GM10266 (cell line): ENCODE data around the gene ABLIM2.
A peak's percentile ranks its signal among the peaks of the same experiment; 100 is the strongest.
"Not testable (repeated sequence)": the region's sequence is repeated elsewhere in the genome, so short reads cannot be mapped to it uniquely, and the experiment has no call there.

Experiments used
- DNase-seq: peaks from one replicate; pipeline ENCODE4 v3.0.0; 2012; ENCODE audit errors: extremely low spot score
- CTCF ChIP-seq: IDR thresholded peaks from 2 replicates; pipeline ENCODE4 v1.5.1; 2012; ENCODE audit warnings: mild to moderate bottlenecking, low read depth; ENCODE audit not compliant: control insufficient read depth, insufficient read depth; ENCODE audit errors: missing control alignments

ABLIM2 gene

DNA sequence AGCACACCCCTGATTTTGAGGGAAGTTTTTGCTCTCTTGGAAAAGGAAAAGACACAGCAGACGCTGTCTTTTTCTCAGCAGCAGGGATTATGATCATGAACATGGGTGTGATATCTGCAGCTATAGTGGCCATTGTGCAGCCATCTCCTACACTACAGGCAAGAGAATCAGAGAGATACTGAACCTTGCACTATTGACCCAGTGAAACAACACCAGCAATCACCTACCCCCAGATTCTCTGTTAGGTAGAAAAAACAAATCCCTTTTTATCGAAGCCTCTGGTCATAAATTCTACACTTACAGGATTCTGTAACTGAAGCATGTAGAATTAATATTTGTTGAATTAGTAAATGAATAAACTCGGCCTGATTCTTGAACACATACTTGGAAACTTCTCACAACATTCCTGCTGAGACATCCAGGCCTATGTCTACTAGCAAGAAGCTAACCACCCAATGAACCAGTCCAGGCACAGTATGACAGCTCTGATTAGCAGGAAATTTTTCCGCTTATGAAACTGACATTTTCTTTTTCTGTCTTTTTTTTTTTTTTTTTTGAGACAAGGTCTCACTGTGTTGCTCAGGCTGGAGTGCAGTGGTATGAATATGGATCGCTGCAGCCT, 213.9 kb downstream of the ABLIM2 start:
- no peak for DNase-seq
- TF ChIP-seq CTCF = no peak

- DNase-seq = not testable (repeated sequence)
Measured at GRCh38 chr4:7943688-7944087, 214.9 kb downstream of the ABLIM2 start.

DNA sequence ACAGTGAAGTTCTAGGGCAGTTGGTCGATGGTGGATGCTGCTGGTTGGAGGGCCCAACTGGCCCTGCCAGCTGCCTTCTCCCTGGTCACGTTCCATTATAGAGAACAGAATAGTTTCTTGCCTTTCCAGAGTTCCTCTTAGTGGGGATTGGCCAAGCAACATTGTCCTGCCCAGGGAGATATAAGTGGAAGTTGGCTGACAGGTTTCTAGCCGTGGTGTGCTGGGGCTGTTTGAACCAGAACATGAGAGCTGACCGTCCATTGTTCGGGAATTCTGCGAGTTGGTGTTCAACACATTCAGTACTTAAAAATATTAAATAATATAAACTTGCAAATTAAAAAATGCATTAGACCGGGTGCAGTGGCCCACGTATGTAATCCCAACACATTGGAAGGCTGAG, 215.4 kb downstream of the ABLIM2 start:
- no peak for DNase-seq
- TF ChIP-seq CTCF = no peak

DNA sequence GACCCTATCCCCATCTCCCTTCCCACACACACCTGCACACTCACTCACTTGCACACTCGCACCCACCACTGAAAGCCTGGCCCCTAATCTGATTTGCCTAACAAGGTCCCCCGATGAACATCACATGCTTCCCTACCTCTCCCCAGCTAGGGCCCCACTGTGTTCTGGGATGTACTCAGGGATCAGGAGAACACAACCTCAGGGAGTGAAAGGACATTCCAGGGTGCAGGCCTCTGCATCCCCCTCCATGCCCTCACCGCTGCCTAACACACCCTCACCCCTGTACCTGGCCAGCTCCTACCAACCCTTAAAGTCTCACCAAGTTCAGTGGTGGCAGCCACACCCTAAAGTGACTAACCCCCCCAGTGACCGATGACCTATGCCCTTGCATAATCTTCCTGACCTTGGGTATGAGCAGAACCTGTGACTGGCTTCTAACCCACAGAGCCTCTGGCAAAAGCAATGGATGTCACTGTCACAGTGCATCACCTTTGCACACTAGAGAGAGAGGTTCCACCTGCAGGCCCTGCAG, 216.6 kb downstream of the ABLIM2 start:
- no peak for TF ChIP-seq CTCF
- no peak for DNase-seq

DNA sequence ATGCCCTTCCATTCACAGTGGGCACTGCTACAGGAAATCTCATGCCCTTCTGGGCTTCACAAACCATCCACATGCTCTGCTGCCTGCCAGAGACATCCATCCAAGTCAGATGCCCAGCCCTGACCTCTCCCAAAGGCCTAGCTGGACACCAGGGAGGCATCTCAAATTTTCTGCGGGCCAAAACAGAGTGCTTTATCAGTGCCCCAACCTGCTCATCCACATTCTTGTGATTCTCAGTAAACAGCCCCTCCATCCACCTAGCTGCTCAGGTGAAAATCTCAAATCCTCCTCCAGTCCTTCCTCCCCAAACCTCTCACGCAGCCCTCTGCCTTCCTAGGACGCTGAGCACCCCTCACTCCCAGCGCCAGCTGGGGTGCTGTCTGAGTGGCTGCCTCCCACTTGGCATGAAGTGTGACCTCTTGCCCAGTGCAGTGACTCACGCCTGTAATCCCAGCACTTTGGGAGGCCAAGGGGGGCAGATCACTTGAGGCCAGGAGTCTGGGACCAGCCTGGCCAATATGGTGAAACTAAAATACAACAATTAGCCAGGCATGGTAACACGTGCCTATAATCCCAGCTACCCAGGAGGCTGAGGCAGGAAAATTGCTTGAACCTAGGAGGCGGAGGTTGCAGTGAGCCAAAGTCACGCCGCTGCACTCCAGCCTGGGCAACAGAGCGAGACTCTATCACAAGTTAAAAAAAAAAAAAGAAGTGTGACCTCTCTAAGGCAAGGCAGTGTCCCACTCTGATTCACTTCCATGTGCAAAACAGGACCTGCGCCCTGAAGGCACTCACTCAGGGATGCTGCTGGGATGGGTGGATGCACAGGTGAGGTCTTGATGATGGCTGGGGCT, 217.3 kb downstream of the ABLIM2 start:
- no peak for DNase-seq
- TF ChIP-seq CTCF = no peak

GRCh38 chr4:7939377-7940108, 219.1 kb downstream of the ABLIM2 start, which contains the start of gene AFAP1:
Gene AFAP1 (minus strand): TSS chr4:7939861. CDS start chr4:7872078, 67,783 bp downstream.
- no peak for TF ChIP-seq CTCF
- DNase-seq = peak; percentile 96

DNA sequence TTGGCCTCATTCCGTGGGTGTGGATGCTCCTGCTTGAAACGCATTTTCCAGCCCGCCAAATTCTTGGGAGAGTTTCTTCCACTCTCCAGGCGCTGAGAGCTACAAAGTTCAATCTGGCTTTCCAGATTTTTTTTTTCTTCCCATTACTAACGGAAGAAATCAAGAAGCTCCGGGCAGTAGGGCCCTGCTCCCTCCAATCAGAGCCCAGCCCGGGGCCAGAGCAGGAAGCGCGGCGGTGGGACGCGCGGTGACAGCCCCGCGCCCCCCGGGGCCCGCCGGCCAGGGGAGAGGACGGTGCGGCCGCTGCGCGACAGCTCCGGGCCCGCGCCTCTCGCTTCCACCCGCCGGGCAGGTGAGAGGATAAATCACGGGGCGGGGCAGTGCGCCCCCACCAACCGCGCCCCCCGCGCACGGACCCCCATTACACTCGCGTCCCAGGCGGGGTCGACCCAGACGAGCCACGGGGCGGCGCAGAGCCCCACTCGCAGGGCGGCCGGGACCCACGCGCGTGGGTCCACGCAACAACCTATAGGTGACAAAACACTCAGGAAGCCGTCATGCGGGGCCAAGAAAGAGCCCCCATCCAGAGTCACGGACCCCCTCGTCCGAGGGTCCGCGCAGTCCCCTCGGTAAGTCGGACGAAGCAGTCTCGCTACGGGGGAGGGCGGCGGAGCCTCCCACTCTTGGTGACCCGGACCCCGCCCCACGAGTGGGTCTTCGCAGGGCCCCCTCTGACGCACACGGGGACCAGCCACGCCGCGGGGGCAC, 219.8 kb downstream of the ABLIM2 start:
- DNase-seq = no peak
- no peak for TF ChIP-seq CTCF
